Body of pancreas (tissue), 4 donors: ENCODE data around the gene MSI2. TPM values are rescaled to one million over a fixed set of nuclear protein-coding genes. Genes with fewer than 3 reads are reported as not detected.

ENCODE experiments used
- ATAC-seq: fragments of 150-250 bp; one replicate; pipeline ENCODE4 v1.9.1; 2016
- DNase-seq, 4 donors: peaks; one replicate each; pipeline ENCODE4 v3.0.0-alpha.2; 2019
- H3K27ac ChIP-seq, 4 donors: fragments of 200-600 bp; sonication (generic); 1 replicate in 3 of 4; 2 replicates in 1 of 4; pipeline versions ENCODE4 v1.5.1 to v1.6.1; 2016 to 2019; ENCODE audit warnings: mild to moderate bottlenecking in 1 of 4, mixed read lengths in 1 of 4, moderate library complexity in 1 of 4
- H3K27me3 ChIP-seq, 2 donors: fragments of 200-600 bp; sonication (generic); one replicate each; pipeline ENCODE4 v1.6.0; 2016; ENCODE audit warnings: mild to moderate bottlenecking in 1 of 2
- H3K36me3 ChIP-seq, 2 donors: fragments of 200-600 bp; sonication (generic); replicated peaks in 1 of 2; 2 replicates each; pipeline ENCODE4 v1.5.1; 2016; ENCODE audit warnings: low read depth in 2 of 2; ENCODE audit not compliant: insufficient read depth in 1 of 2
- H3K4me1 ChIP-seq: fragments of 200-600 bp; sonication (generic); one replicate; pipeline ENCODE4 v1.6.0; 2016
- H3K4me3 ChIP-seq, 2 donors: fragments of 200-600 bp; sonication (generic); 1 replicate in 1 of 2; 2 replicates in 1 of 2; pipeline ENCODE4 v1.5.1; 2016 to 2019
- H3K9me3 ChIP-seq, 3 donors: fragments of 200-600 bp; sonication (generic); 1 replicate in 2 of 3; 2 replicates in 1 of 3; pipeline ENCODE4 v1.5.1; 2016
- CTCF ChIP-seq, 7 experiments: fragments of 450-650 bp in 4 of 7; fragments of 200-600 bp in 3 of 7; sonication (generic) in 3 of 7; IDR thresholded peaks; one replicate each; pipeline ENCODE4 v1.5.1; 2016 to 2019; ENCODE audit warnings: antibody characterized with exemption in 7 of 7
- POLR2A ChIP-seq, 3 donors: fragments of 450-650 bp; IDR thresholded peaks; one replicate each; pipeline ENCODE4 v1.6.1; 2016; ENCODE audit warnings: antibody characterized with exemption in 3 of 3, mild to moderate bottlenecking in 2 of 3
- WGBS, 2 donors: methylation state at CpG; one replicate each; pipeline ENCODE4 v1.1.5; 2017; 5-methylcytosine and 5-hydroxymethylcytosine counted together
- intact Hi-C: fragments of 100-400 bp; cut with DNase I; formaldehyde crosslinking; loops from one replicate; pipeline ENCODE4 v1.15.1; 2023
- total RNA-seq, 2 donors: library from RNA; depleted of rRNA; stranded (reverse); fragments of >200 nt; gene quantifications; one replicate each; pipeline ENCODE4 v1.1.0, GENCODE V29; 2016

The MSI2 gene
- total RNA-seq, 2 donors from 2014 or later, result 21.1 to 28.5 TPM

GRCh38 chr17:57275071-57275764, 18.9 kb downstream of the MSI2 start:
- Histone ChIP-seq H3K36me3 (peaks cover 0 to 3% of the 10 kb centered on the region in 2 donors), H3K27ac (no peak overlapping the region), H3K4me3 (no peak overlapping the region), H3K9me3 (no peaks in the 10 kb centered on the region), H3K4me1 (no peaks in the 10 kb centered on the region), H3K27me3 (no peaks in the 10 kb centered on the region)
- WGBS, 2 donors, result 93 to 94% methylated on average over 6 of the region's 6 CpGs
- intact Hi-C loops, result no loop called here
- ATAC-seq (no peak), DNase-seq (no peak)
- no peak for TF ChIP-seq POLR2A (IDR thresholded peaks at IDR 0.05)
- no peak for TF ChIP-seq CTCF (IDR thresholded peaks at IDR 0.05)

- DNase-seq (no peak), ATAC-seq (no peak)
- Histone ChIP-seq H3K4me1 (no peaks in the 10 kb centered on the region), H3K9me3 (no peaks in the 10 kb centered on the region), H3K27ac (no peak overlapping the region), H3K4me3 (no peak overlapping the region), H3K36me3 (peaks cover 0 to 3% of the 10 kb centered on the region in 2 donors), H3K27me3 (no peaks in the 10 kb centered on the region)
- intact Hi-C loops, result no loop called here
- TF ChIP-seq POLR2A (IDR thresholded peaks at IDR 0.05) (no peak), CTCF (IDR thresholded peaks at IDR 0.05) (no peak)
- WGBS, 2 donors, result 85 to 89% methylated on average over 9 of the region's 9 CpGs
These were observed 20.3 kb downstream of the MSI2 start for GRCh38 chr17:57276621-57277020.

GRCh38 chr17:57277923-57278604, 21.7 kb downstream of the MSI2 start:
- DNase-seq, result no peak
- TF ChIP-seq CTCF (IDR thresholded peaks at IDR 0.05) (no peak), POLR2A (IDR thresholded peaks at IDR 0.05) (no peak)

GRCh38 chr17:57278740-57279387, 22.5 kb downstream of the MSI2 start:
- H3K36me3 ChIP-seq, result peaks cover 0 to 3% of the 10 kb centered on the region in 2 donors
- WGBS, 2 donors, result 93 to 97% methylated on average over 10 of the region's 10 CpGs
- no peaks in the 10 kb centered on the region for H3K27me3 ChIP-seq
- H3K9me3 ChIP-seq, result no peaks in the 10 kb centered on the region
- TF ChIP-seq POLR2A (IDR thresholded peaks at IDR 0.05) (no peak), CTCF (IDR thresholded peaks at IDR 0.05) (no peak)
- intact Hi-C loops, result no loop called here
- DNase-seq (no peak), ATAC-seq (no peak)
- no peaks in the 10 kb centered on the region for H3K4me1 ChIP-seq
- H3K4me3 ChIP-seq, result no peak overlapping the region
- no peak overlapping the region for H3K27ac ChIP-seq

More at GRCh38 chr17:57277923-57278604, 21.7 kb downstream of the MSI2 start:
- WGBS, 2 donors, result 87 to 92% methylated on average over 7 to 8 of the region's 8 CpGs
- Histone ChIP-seq H3K27ac (no peak overlapping the region), H3K9me3 (no peaks in the 10 kb centered on the region), H3K4me3 (no peak overlapping the region), H3K27me3 (no peaks in the 10 kb centered on the region), H3K36me3 (peaks cover 0 to 3% of the 10 kb centered on the region in 2 donors), H3K4me1 (no peaks in the 10 kb centered on the region)
- no peak for ATAC-seq
- intact Hi-C loops, result no loop called here
